K562 (cell line): ENCODE data around the gene EPHB6. TPM values are rescaled to one million over a fixed set of nuclear protein-coding genes. Genes with fewer than 3 reads are reported as not detected.

ENCODE experiments used
- ATAC-seq: fragments of 200-7000 bp; cut with Tn5 transposase; 3 replicates; pipeline ENCODE4 v1.9.1; 2020; ENCODE audit warnings: moderate library complexity
- BruUV-seq: library from RNA; stranded (reverse); fragments of 400-500 nt; replicated peaks from 2 replicates; lab custom pipeline; 2021; lab: Mats Ljungman, UMichigan
- CTCF ChIA-PET: fragments of 300-600 bp; formaldehyde crosslinking; extraction: SDS; loops from one replicate; lab custom pipeline; 2021; ENCODE audit warnings: low intra/inter-chr PET ratio; lab: Yijun Ruan, JAX
- POLR2A ChIA-PET: fragments of 300-600, 350-650 bp; sonication (Branson Sonifier 250); formaldehyde crosslinking; extraction: SDS; loops from one replicate; lab custom pipeline; 2021; ENCODE audit warnings: antibody characterized with exemption, inconsistent platforms; lab: Yijun Ruan, JAX
- DNase-seq, 4 experiments: peaks; one replicate each; pipeline versions ENCODE4 v3.0.0 to v3.0.0-alpha.2; 2011 to 2018; ENCODE audit warnings: low spot score in 3 of 4, mixed read lengths in 3 of 4; ENCODE audit errors: extremely low read depth in 1 of 4
- FAIRE-seq: peaks from 2 replicates; lab custom pipeline; 2011; peaks lifted over from hg19 to GRCh38; lab: Jason Lieb, UNC
- H2AFZ ChIP-seq: 2 replicates; pipeline ENCODE4 v1.6.0; 2011; ENCODE audit warnings: low read depth, low read length, control low read depth, inconsistent platforms
- H3K27ac ChIP-seq: fragments of 200-600 bp; 3 replicates; pipeline ENCODE4 v1.8.0; 2011; ENCODE audit warnings: low read depth, mild to moderate bottlenecking, control low read depth, inconsistent platforms, low read length, moderate library complexity, mixed read lengths; ENCODE audit errors: extremely low read depth
- H3K27me3 ChIP-seq, 2 experiments: fragments of 300-600 bp in 1 of 2; 2 replicates in 1 of 2; 3 replicates in 1 of 2; pipeline versions ENCODE4 v1.6.0 to v1.8.0; 2011; ENCODE audit warnings: inconsistent platforms in 2 of 2, low read length in 2 of 2, mild to moderate bottlenecking in 1 of 2, mixed read lengths in 1 of 2, moderate library complexity in 1 of 2; ENCODE audit not compliant: control insufficient read depth in 2 of 2, insufficient read depth in 2 of 2
- H3K36me3 ChIP-seq: fragments of 300-600 bp; 3 replicates; pipeline ENCODE4 v1.8.0; 2011; ENCODE audit warnings: mild to moderate bottlenecking, low read length, inconsistent platforms; ENCODE audit not compliant: control insufficient read depth, insufficient read depth
- H3K4me1 ChIP-seq, 2 experiments: fragments of 200-600 bp in 1 of 2; replicated peaks in 1 of 2; 2 replicates in 1 of 2; 3 replicates in 1 of 2; pipeline versions ENCODE4 v1.5.1 to v1.8.0; 2011; ENCODE audit warnings: inconsistent platforms in 2 of 2, low read length in 2 of 2, mild to moderate bottlenecking in 1 of 2, mixed read lengths in 1 of 2, moderate library complexity in 1 of 2; ENCODE audit not compliant: control insufficient read depth in 2 of 2, insufficient read depth in 2 of 2
- H3K4me2 ChIP-seq: 2 replicates; pipeline ENCODE4 v1.6.1; 2011; ENCODE audit warnings: low read length, control low read depth, inconsistent platforms, mixed read lengths; ENCODE audit not compliant: insufficient read depth
- H3K4me3 ChIP-seq: fragments of 200-600 bp; sonication (generic), shearing (Covaris generic); 2 replicates; pipeline ENCODE4 v1.5.1; 2016; ENCODE audit warnings: control low read depth, inconsistent platforms
- H3K79me2 ChIP-seq: fragments of 200-600 bp; 3 replicates; pipeline ENCODE4 v1.8.0; 2011; ENCODE audit warnings: low read length, inconsistent platforms; ENCODE audit not compliant: control insufficient read depth, insufficient read depth
- H3K9ac ChIP-seq, 2 experiments: 2 replicates each; pipeline versions ENCODE4 v1.6.0 to v1.6.1; 2011; ENCODE audit warnings: low read depth in 2 of 2, low read length in 2 of 2, control low read depth in 1 of 2, inconsistent platforms in 1 of 2, mild to moderate bottlenecking in 1 of 2, mixed read lengths in 1 of 2; ENCODE audit not compliant: insufficient read depth in 1 of 2
- H3K9me1 ChIP-seq: one replicate; pipeline ENCODE4 v1.6.0; 2011; ENCODE audit warnings: inconsistent platforms, mild to moderate bottlenecking, low read length, moderate library complexity; ENCODE audit not compliant: control insufficient read depth, insufficient read depth
- H3K9me3 ChIP-seq: replicated peaks from 2 replicates; pipeline ENCODE4 v1.5.1; 2011; ENCODE audit warnings: low read depth, low read length, inconsistent platforms; ENCODE audit not compliant: control insufficient read depth, insufficient read depth
- H4K20me1 ChIP-seq: replicated peaks from 2 replicates; pipeline ENCODE4 v1.6.1; 2011; ENCODE audit warnings: low read length, inconsistent platforms, mixed read lengths; ENCODE audit not compliant: control insufficient read depth, insufficient read depth
- C11orf30 ChIP-seq: fragments of 450-650 bp; IDR thresholded peaks from 2 replicates; pipeline ENCODE4 v1.6.1; 2016; ENCODE audit warnings: low read depth, mild to moderate bottlenecking
- HNRNPH1 ChIP-seq: fragments of 200-400 bp; formaldehyde crosslinking; optimal IDR thresholded peaks from 2 replicates; pipeline ENCODE3; 2017; ENCODE audit warnings: low read depth, mild to moderate bottlenecking, low read length, moderate library complexity
- IRF1 ChIP-seq: sonication (generic); formaldehyde crosslinking; IDR thresholded peaks from 2 replicates; pipeline ENCODE4 v1.8.0; 2022; ENCODE audit warnings: missing genetic modification reagents, mild to moderate bottlenecking, borderline replicate concordance
- KAT7 ChIP-seq: sonication (generic); formaldehyde crosslinking; IDR thresholded peaks from 2 replicates; pipeline ENCODE4 v1.8.0; 2022; ENCODE audit warnings: missing genetic modification reagents, mild to moderate bottlenecking, borderline replicate concordance
- MAFG ChIP-seq: fragments of 450-650 bp; conservative IDR thresholded peaks from 2 replicates; pipeline ENCODE4 v1.6.1; 2016; ENCODE audit warnings: missing genetic modification characterization, missing compliant biosample characterization
- SMAD1 ChIP-seq: fragments of 150-350 bp; IDR thresholded peaks from 2 replicates; pipeline ENCODE4 v1.6.1; 2014; ENCODE audit warnings: low read length, low read depth; ENCODE audit not compliant: partially characterized antibody
- SMAD2 ChIP-seq: fragments of 150-350 bp; IDR thresholded peaks from 2 replicates; pipeline ENCODE4 v1.6.1; 2014; ENCODE audit warnings: low read depth, mild to moderate bottlenecking, low read length
- SRF ChIP-seq, 2 experiments: fragments of 250-450, 450-650 bp in 1 of 2; sonication (Bioruptor Pico) in 1 of 2; sonication (generic) in 1 of 2; formaldehyde crosslinking; IDR thresholded peaks; 2 replicates each; pipeline versions ENCODE4 v1.5.0 to v1.5.1; 2020 to 2022; ENCODE audit warnings: mild to moderate bottlenecking in 1 of 2, missing genetic modification reagents in 1 of 2
- SRSF9 ChIP-seq: fragments of 200-400 bp; formaldehyde crosslinking; IDR thresholded peaks from 2 replicates; pipeline ENCODE4 v1.6.1; 2017; ENCODE audit warnings: low read depth, low read length, borderline replicate concordance
- TARDBP ChIP-seq: fragments of 450-650 bp; IDR thresholded peaks from 2 replicates; pipeline ENCODE4 v1.6.1; 2016
- ZNF224 ChIP-seq: sonication (generic); formaldehyde crosslinking; IDR thresholded peaks from 2 replicates; pipeline ENCODE4 v1.8.0; 2022; ENCODE audit warnings: mild to moderate bottlenecking, missing genetic modification reagents
- ZNF780A ChIP-seq: fragments of 250-450 bp; sonication (Bioruptor Pico); IDR thresholded peaks from 2 replicates; pipeline ENCODE4 v1.5.0; 2021; ENCODE audit warnings: mild to moderate bottlenecking
- WGBS: fragments of 100-300 bp; shearing (Covaris generic); methylation state at CpG from one replicate; pipeline ENCODE4 v1.1.6; 2016; ENCODE audit warnings: low coverage, mixed read lengths; ENCODE audit not compliant: insufficient coverage; ENCODE audit errors: missing lambda C conversion rate; 5-methylcytosine and 5-hydroxymethylcytosine counted together
- in situ Hi-C: fragments of 300-500 bp; cut with MboI; formaldehyde crosslinking; loops from 4 replicates; pipeline ENCODE4 v1.15.0; 2018; ENCODE audit warnings: inconsistent platforms, mixed read lengths
- intact Hi-C: fragments of 100-400 bp; cut with micrococcal nuclease; formaldehyde crosslinking; loops from 2 replicates; pipeline ENCODE4 v1.14.2; 2022
- polyA plus RNA-seq, 8 experiments: library from polyadenylated mRNA; depleted of rRNA in 4 of 8; stranded (reverse) in 5 of 8; unstranded in 3 of 8; fragments of >200 nt; fragmentation: Nextera tagmentation in 2 of 8; fragmentation: Illumina TruSeq in 1 of 8; extraction: Ambion mirVana in 2 of 8; extraction: Trizol in 1 of 8; gene quantifications; 2 replicates each; pipeline versions ENCODE4 v1.2.1 to v1.2.3, GENCODE V29; 2011 to 2014; ENCODE audit warnings: inconsistent platforms in 1 of 8, missing spikeins in 1 of 8
- total RNA-seq, 7 experiments: library from RNA; depleted of rRNA in 6 of 7; stranded (reverse); fragments of >200 nt in 6 of 7; fragmentation: Illumina TruSeq in 2 of 7; extraction: Trizol in 2 of 7; gene quantifications; 2 replicates each; pipeline versions ENCODE4 v1.2.1 to v1.2.3, GENCODE V29; 2011 to 2021; ENCODE audit warnings: low replicate concordance in 1 of 7
- TF ChIP-seq, protein P1 (sequence below): fragments of 450-650 bp; formaldehyde crosslinking; IDR thresholded peaks from 2 replicates; pipeline ENCODE4 v1.4.0; 2022; ENCODE audit warnings: missing genetic modification characterization

The EPHB6 gene
- total and polyA plus RNA-seq, 9 of the 15 experiments (the other 6 are each of a cell fraction or from before 2014, with no cell fraction given), result 1.4 to 123 (median 7.6) TPM

GRCh38 chr7:142906643-142907042 is 51.8 kb downstream of the EPHB6 start:
- Histone ChIP-seq H3K4me3 (no peak overlapping the region), H3K27me3 (peaks cover 2 to 22% of the 10 kb centered on the region in 2 experiments; a peak in 3 of 5 replicates), H4K20me1 (no peaks in the 10 kb centered on the region), H3K9me1 (no peaks in the 10 kb centered on the region), H3K27ac (no peak overlapping the region), H3K79me2 (no peaks in the 10 kb centered on the region)
- ChIA-PET POLR2A (no interaction called here), CTCF (no interaction called here)
- no peak for FAIRE-seq
- DNase-seq, result no peak
- TF ChIP-seq HNRNPH1 (no peak), C11orf30 (peak; percentile 20; the same call in 1 of the 2 replicates), SMAD1 (no peak), MAFG (tag) (0 out of 2 replicates have a peak, but pooled peaks have one; percentile 8)
- TF ChIP-seq, all 486 proteins: peak for 2
- in situ Hi-C loops (no loop called here), intact Hi-C loops (no loop called here)
- no TSS peak for BruUV-seq
- Histone ChIP-seq H3K4me2 (no peak overlapping the region), H3K9me3 (0 out of 2 replicates have a peak, but pooled peaks cover 3% of the 10 kb centered on the region), H3K36me3 (no peaks in the 10 kb centered on the region), H2AFZ (no peak overlapping the region), H3K4me1 (peaks cover 4 to 5% of the 10 kb centered on the region in 2 experiments; a peak in 3 of 5 replicates), H3K9ac (no peak overlapping the region)
- ATAC-seq, result no peak
- WGBS, result 0% methylated on average over 2 of the region's 2 CpGs

- Histone ChIP-seq H3K27me3 (peaks cover 0 to 22% of the 10 kb centered on the region in 2 experiments; a peak in 3 of 5 replicates), H3K9me3 (0 out of 2 replicates have a peak, but pooled peaks cover 3% of the 10 kb centered on the region), H3K4me1 (peaks cover 4 to 5% of the 10 kb centered on the region in 2 experiments; a peak in 3 of 5 replicates), H3K36me3 (no peaks in the 10 kb centered on the region), H3K4me3 (no peak overlapping the region), H3K4me2 (no peak overlapping the region), H2AFZ (no peak overlapping the region), H3K79me2 (no peaks in the 10 kb centered on the region), H3K9me1 (no peaks in the 10 kb centered on the region), H4K20me1 (no peaks in the 10 kb centered on the region), H3K27ac (no peak overlapping the region), H3K9ac (no peak overlapping the region)
- BruUV-seq, result no TSS peak
- ChIA-PET CTCF (interaction anchor here (1.8 to 2.1 kb wide), 2 partner anchors 93 to 95 kb away, joined by 6 to 7 read pairs; no protein-coding TSS in a partner anchor), POLR2A (interaction anchor here (0.6 kb wide), 1 partner anchor 1170 kb away, joined by 3 read pairs; no protein-coding TSS in a partner anchor)
- in situ Hi-C loops, result no loop called here
- no peak for FAIRE-seq
- WGBS, result 2% methylated on average over 11 of the region's 11 CpGs
- ATAC-seq, result no peak
- no peak for DNase-seq
- intact Hi-C loops, result no loop called here
- TF ChIP-seq ZNF780A (CRISPR knock-in tag) (no peak), SRF (CRISPR knock-in tag; IDR thresholded peaks at IDR 0.05) (no peak), C11orf30 (no peak), SMAD2 (no peak), IRF1 (CRISPR knock-in tag) (no peak), ZNF224 (CRISPR knock-in tag) (no peak), TARDBP (no peak), KAT7 (CRISPR knock-in tag) (no peak), SRSF9 (no peak)
- TF ChIP-seq, protein P1, sequence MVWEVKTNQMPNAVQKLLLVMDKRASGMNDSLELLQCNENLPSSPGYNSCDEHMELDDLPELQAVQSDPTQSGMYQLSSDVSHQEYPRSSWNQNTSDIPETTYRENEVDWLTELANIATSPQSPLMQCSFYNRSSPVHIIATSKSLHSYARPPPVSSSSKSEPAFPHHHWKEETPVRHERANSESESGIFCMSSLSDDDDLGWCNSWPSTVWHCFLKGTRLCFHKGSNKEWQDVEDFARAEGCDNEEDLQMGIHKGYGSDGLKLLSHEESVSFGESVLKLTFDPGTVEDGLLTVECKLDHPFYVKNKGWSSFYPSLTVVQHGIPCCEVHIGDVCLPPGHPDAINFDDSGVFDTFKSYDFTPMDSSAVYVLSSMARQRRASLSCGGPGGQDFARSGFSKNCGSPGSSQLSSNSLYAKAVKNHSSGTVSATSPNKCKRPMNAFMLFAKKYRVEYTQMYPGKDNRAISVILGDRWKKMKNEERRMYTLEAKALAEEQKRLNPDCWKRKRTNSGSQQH (CRISPR knock-in tag), result no peak
These were observed 53.4 kb downstream of the EPHB6 start for GRCh38 chr7:142908290-142908689.
